Aortic smooth muscle cell (primary cell): ENCODE data around the gene ZNF253. TPM values are rescaled to one million over a fixed set of nuclear protein-coding genes. Genes with fewer than 3 reads are reported as not detected.

ENCODE experiments used
- total RNA-seq: library from RNA; depleted of rRNA; stranded (reverse); fragments of >200 nt; gene quantifications from 2 replicates; pipeline ENCODE4 v1.2.3, GENCODE V29; 2014

Gene ZNF253
- total RNA-seq: 2.2 and 2.9 TPM in 2 replicates

GRCh38 chr19:19865750-19866610 lies at the start of gene ZNF253:
ZNF253 (plus strand) TSS chr19:19865882; CDS start chr19:19865997, 115 bp downstream.

GRCh38 chr19:19821366-19821951 lies 44.2 kb upstream of the ZNF253 start, which contains the start of gene ZNF506:
ZNF506 (minus strand) TSS chr19:19821750; CDS start chr19:19821603, 147 bp downstream.

GRCh38 chr19:19900729-19901444 lies 35.2 kb downstream of the ZNF253 start, which contains the start of gene ZNF93:
ZNF93 (plus strand) TSS chr19:19900946; CDS start chr19:19901089, 143 bp downstream.

Other genes starting within 250 kb of the ZNF253 start
- 0.26 TPM in 1 of 2 replicates, not detected in the other for gene PBX4, start 247.2 kb upstream of the ZNF253 start, total RNA-seq
- 0.13 and 0.37 TPM in 2 replicates for gene LPAR2, start 237.7 kb upstream of the ZNF253 start, total RNA-seq
- gene GMIP, start 222.2 kb upstream of the ZNF253 start, total RNA-seq: 2.5 and 2.8 TPM in 2 replicates
- gene ATP13A1, start 202.2 kb upstream of the ZNF253 start, total RNA-seq: 23.8 and 27.3 TPM in 2 replicates
- 5.4 and 6.3 TPM in 2 replicates for gene ZNF101, start 197.0 kb upstream of the ZNF253 start, total RNA-seq
- gene ZNF14, start 132.8 kb upstream of the ZNF253 start, total RNA-seq: 4.7 and 5.3 TPM in 2 replicates
- gene ZNF506, start 44.1 kb upstream of the ZNF253 start, total RNA-seq: 9.2 and 9.9 TPM in 2 replicates
- gene ZNF93, start 35.1 kb downstream of the ZNF253 start, total RNA-seq: 1.8 and 2.0 TPM in 2 replicates
- gene ZNF682, start 173.6 kb downstream of the ZNF253 start, total RNA-seq: 1.8 and 2.1 TPM in 2 replicates
- 0.92 and 0.99 TPM in 2 replicates for gene ZNF90, start 212.1 kb downstream of the ZNF253 start, total RNA-seq